ENCODE data around the gene EFNA5. TPM values are rescaled to one million over a fixed set of nuclear protein-coding genes. Genes with fewer than 3 reads are reported as not detected.

EFNA5 gene
- total and polyA plus RNA-seq, 2 experiments from 2014 or later: 7.5 to 10.1 TPM

- ATAC-seq (no peak), DNase-seq (ENCODE audit: low spot score) (no peak)
- Histone ChIP-seq H3F3A (replicated peaks; ENCODE audit: low read depth) (no peaks in the 10 kb centered on the region), H4K20me1 (replicated peaks; ENCODE audit: insufficient read depth) (no peaks in the 10 kb centered on the region), H2AFZ (no peak overlapping the region), H3K4me1 (ENCODE audit: insufficient read depth) (peaks cover 43% of the 10 kb centered on the region), H3K27me3 (ENCODE audit: insufficient read depth) (no peaks in the 10 kb centered on the region), H3K9me2 (ENCODE audit: insufficient read depth) (no peaks in the 10 kb centered on the region), H3K4me3 (no peak overlapping the region), H3K27ac (ENCODE audit: low read depth) (no peak overlapping the region), H3K4me2 (no peak overlapping the region), H3K79me2 (replicated peaks; ENCODE audit: insufficient read depth) (peaks cover 8% of the 10 kb centered on the region; the same call in 1 of the 2 replicates), H3K36me3 (ENCODE audit: insufficient read depth) (no peaks in the 10 kb centered on the region)
- H3K27ac Mint-ChIP-seq: no peak overlapping the region; the same call in 1 of the 2 replicates
- peaks cover 1% of the 10 kb centered on the region for H3K27me3 Mint-ChIP-seq (ENCODE audit: insufficient read depth, low read depth, poor library complexity)
- H3K4me1 Mint-ChIP-seq: peaks cover 37% of the 10 kb centered on the region
- H3K9me3 Mint-ChIP-seq: no peaks in the 10 kb centered on the region
- H3K36me3 Mint-ChIP-seq (ENCODE audit: low read depth): no peaks in the 10 kb centered on the region
- TF ChIP-seq ZNF331 (CRISPR knock-in tag; IDR thresholded peaks at IDR 0.05; ENCODE audit: low read depth): no peak
- no peak for TF ChIP-seq NANOG (IDR thresholded peaks at IDR 0.05; ENCODE audit: borderline replicate concordance)
- no peak for TF ChIP-seq JUNB (IDR thresholded peaks at IDR 0.05; ENCODE audit: unreplicated experiment)
- no peak for TF ChIP-seq EZH2 (IDR thresholded peaks at IDR 0.05; ENCODE audit: low read depth, unreplicated experiment)
- TF ChIP-seq POLR2AphosphoS5 (IDR thresholded peaks at IDR 0.05; ENCODE audit: low read depth): no peak
- TF ChIP-seq, protein P1, sequence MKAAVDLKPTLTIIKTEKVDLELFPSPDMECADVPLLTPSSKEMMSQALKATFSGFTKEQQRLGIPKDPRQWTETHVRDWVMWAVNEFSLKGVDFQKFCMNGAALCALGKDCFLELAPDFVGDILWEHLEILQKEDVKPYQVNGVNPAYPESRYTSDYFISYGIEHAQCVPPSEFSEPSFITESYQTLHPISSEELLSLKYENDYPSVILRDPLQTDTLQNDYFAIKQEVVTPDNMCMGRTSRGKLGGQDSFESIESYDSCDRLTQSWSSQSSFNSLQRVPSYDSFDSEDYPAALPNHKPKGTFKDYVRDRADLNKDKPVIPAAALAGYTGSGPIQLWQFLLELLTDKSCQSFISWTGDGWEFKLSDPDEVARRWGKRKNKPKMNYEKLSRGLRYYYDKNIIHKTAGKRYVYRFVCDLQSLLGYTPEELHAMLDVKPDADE (IDR thresholded peaks at IDR 0.05): no peak
- TF ChIP-seq CREB1 (CRISPR knock-in tag; IDR thresholded peaks at IDR 0.05; ENCODE audit: low read depth): no peak
- TF ChIP-seq ZNF114 (CRISPR knock-in tag; IDR thresholded peaks at IDR 0.05): no peak
- TF ChIP-seq STAT1 (IDR thresholded peaks at IDR 0.05; ENCODE audit: unreplicated experiment): no peak
- TF ChIP-seq EZH2phosphoT487 (IDR thresholded peaks at IDR 0.05; ENCODE audit: unreplicated experiment): no peak
- TF ChIP-seq CTCF (conservative IDR thresholded peaks at IDR 0.05; ENCODE audit: low read depth in 2 of 2): no peak
- no peak for TF ChIP-seq ZNF462 (CRISPR knock-in tag; IDR thresholded peaks at IDR 0.05)
- TF ChIP-seq, protein P2, sequence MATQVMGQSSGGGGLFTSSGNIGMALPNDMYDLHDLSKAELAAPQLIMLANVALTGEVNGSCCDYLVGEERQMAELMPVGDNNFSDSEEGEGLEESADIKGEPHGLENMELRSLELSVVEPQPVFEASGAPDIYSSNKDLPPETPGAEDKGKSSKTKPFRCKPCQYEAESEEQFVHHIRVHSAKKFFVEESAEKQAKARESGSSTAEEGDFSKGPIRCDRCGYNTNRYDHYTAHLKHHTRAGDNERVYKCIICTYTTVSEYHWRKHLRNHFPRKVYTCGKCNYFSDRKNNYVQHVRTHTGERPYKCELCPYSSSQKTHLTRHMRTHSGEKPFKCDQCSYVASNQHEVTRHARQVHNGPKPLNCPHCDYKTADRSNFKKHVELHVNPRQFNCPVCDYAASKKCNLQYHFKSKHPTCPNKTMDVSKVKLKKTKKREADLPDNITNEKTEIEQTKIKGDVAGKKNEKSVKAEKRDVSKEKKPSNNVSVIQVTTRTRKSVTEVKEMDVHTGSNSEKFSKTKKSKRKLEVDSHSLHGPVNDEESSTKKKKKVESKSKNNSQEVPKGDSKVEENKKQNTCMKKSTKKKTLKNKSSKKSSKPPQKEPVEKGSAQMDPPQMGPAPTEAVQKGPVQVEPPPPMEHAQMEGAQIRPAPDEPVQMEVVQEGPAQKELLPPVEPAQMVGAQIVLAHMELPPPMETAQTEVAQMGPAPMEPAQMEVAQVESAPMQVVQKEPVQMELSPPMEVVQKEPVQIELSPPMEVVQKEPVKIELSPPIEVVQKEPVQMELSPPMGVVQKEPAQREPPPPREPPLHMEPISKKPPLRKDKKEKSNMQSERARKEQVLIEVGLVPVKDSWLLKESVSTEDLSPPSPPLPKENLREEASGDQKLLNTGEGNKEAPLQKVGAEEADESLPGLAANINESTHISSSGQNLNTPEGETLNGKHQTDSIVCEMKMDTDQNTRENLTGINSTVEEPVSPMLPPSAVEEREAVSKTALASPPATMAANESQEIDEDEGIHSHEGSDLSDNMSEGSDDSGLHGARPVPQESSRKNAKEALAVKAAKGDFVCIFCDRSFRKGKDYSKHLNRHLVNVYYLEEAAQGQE (IDR thresholded peaks at IDR 0.05; ENCODE audit: unreplicated experiment): no peak
- no peak overlapping the region for H3K4me3 Mint-ChIP-seq
These were observed 52.5 kb downstream of the EFNA5 start for GRCh38 chr5:107618242-107618641.
